HEK293 (cell line): ENCODE data around the gene CD180.

Experiments
- CTCF ChIA-PET: fragments of 350-600 bp; formaldehyde crosslinking; extraction: SDS; loops from one replicate; lab custom pipeline; 2021; ENCODE audit warnings: antibody characterized with exemption; lab: Yijun Ruan, JAX
- POLR2A ChIA-PET: fragments of 300-600 bp; formaldehyde crosslinking; extraction: SDS; loops from one replicate; lab custom pipeline; 2020; ENCODE audit warnings: antibody characterized with exemption, inconsistent platforms; lab: Yijun Ruan, JAX
- H3K27ac ChIP-seq: fragments of 200-500 bp; sonication (Bioruptor generic); 2 replicates; pipeline ENCODE4 v1.5.1; 2014; ENCODE audit warnings: low read depth, low read length, control low read depth, inconsistent platforms; ENCODE audit errors: extremely low read depth
- H3K36me3 ChIP-seq, 2 experiments: fragments of 200-500 bp in 1 of 2; sonication (Bioruptor generic) in 1 of 2; 1 replicate in 1 of 2; 2 replicates in 1 of 2; pipeline ENCODE4 v1.5.1; 2014 to 2017; ENCODE audit warnings: inconsistent platforms in 2 of 2, low read length in 2 of 2; ENCODE audit not compliant: control insufficient read depth in 2 of 2, insufficient read depth in 1 of 2
- H3K4me1 ChIP-seq: fragments of 200-500 bp; sonication (Bioruptor generic); 2 replicates; pipeline ENCODE4 v1.5.1; 2014; ENCODE audit warnings: mild to moderate bottlenecking, low read length, inconsistent platforms; ENCODE audit not compliant: control insufficient read depth, insufficient read depth
- H3K4me3 ChIP-seq: 2 replicates; pipeline ENCODE4 v1.5.1; 2011; ENCODE audit warnings: low read depth, mild to moderate bottlenecking, control low read depth, low read length, moderate library complexity
- H3K9me3 ChIP-seq: fragments of 200-500 bp; sonication (Bioruptor generic); 2 replicates; pipeline ENCODE4 v1.5.1; 2014; ENCODE audit warnings: low read depth, low read length, inconsistent platforms; ENCODE audit not compliant: control insufficient read depth, insufficient read depth
- CTCF ChIP-seq: fragments of 450-650 bp; formaldehyde crosslinking; IDR thresholded peaks from 2 replicates; pipeline ENCODE4 v1.5.1; 2016; ENCODE audit warnings: missing biosample characterization, missing genetic modification characterization
- HOXC10 ChIP-seq: sonication (generic); formaldehyde crosslinking; IDR thresholded peaks from 2 replicates; pipeline ENCODE4 v1.8.1; 2023; ENCODE audit warnings: mild to moderate bottlenecking, missing genetic modification reagents
- OSR2 ChIP-seq: fragments of 450-650 bp; formaldehyde crosslinking; IDR thresholded peaks from 2 replicates; pipeline ENCODE4 v1.5.1; 2016; ENCODE audit warnings: missing biosample characterization, missing genetic modification characterization
- RBAK ChIP-seq: fragments of 450-650 bp; formaldehyde crosslinking; IDR thresholded peaks from 2 replicates; pipeline ENCODE4 v1.5.1; 2016; ENCODE audit warnings: missing biosample characterization, missing genetic modification characterization
- SP2 ChIP-seq: fragments of 450-650 bp; formaldehyde crosslinking; IDR thresholded peaks from 2 replicates; pipeline ENCODE4 v1.5.1; 2016; ENCODE audit warnings: missing biosample characterization, missing genetic modification characterization
- YY2 ChIP-seq: fragments of 450-650 bp; formaldehyde crosslinking; IDR thresholded peaks from 2 replicates; pipeline ENCODE4 v1.5.1; 2016; ENCODE audit warnings: missing biosample characterization, missing genetic modification characterization
- ZBTB6 ChIP-seq: fragments of 450-650 bp; formaldehyde crosslinking; IDR thresholded peaks from 2 replicates; pipeline ENCODE4 v1.5.1; 2017; ENCODE audit warnings: missing biosample characterization, missing genetic modification characterization
- ZFP3 ChIP-seq: fragments of 450-650 bp; formaldehyde crosslinking; IDR thresholded peaks from 2 replicates; pipeline ENCODE4 v1.5.1; 2016; ENCODE audit warnings: low read depth, missing biosample characterization, missing genetic modification characterization
- ZNF112 ChIP-seq: fragments of 450-650 bp; formaldehyde crosslinking; IDR thresholded peaks from 2 replicates; pipeline ENCODE4 v1.5.0; 2017; ENCODE audit warnings: missing biosample characterization, missing genetic modification characterization
- ZNF19 ChIP-seq: fragments of 450-650 bp; formaldehyde crosslinking; IDR thresholded peaks from 2 replicates; pipeline ENCODE4; 2016; ENCODE audit warnings: missing biosample characterization, missing genetic modification characterization, low read depth
- ZNF274 ChIP-seq, 2 experiments: fragments of 200-500 bp in 1 of 2; fragments of 450-650 bp in 1 of 2; sonication (Bioruptor generic) in 1 of 2; formaldehyde crosslinking in 1 of 2; IDR thresholded peaks; 2 replicates each; pipeline versions ENCODE4 v1.5.1 to v1.6.1; 2014 to 2016; ENCODE audit warnings: borderline replicate concordance in 1 of 2, inconsistent platforms in 1 of 2, low read length in 1 of 2, missing biosample characterization in 1 of 2, missing genetic modification characterization in 1 of 2
- ZNF366 ChIP-seq: fragments of 450-650 bp; formaldehyde crosslinking; conservative IDR thresholded peaks from 2 replicates; pipeline ENCODE4 v1.5.1; 2016; ENCODE audit warnings: missing biosample characterization, missing genetic modification characterization
- ZNF48 ChIP-seq: fragments of 450-650 bp; formaldehyde crosslinking; IDR thresholded peaks from 2 replicates; pipeline ENCODE4 v1.5.1; 2016; ENCODE audit warnings: missing biosample characterization, missing genetic modification characterization
- ZNF488 ChIP-seq: fragments of 450-650 bp; formaldehyde crosslinking; IDR thresholded peaks from 2 replicates; pipeline ENCODE4 v1.5.1; 2016; ENCODE audit warnings: missing biosample characterization, missing genetic modification characterization
- ZNF548 ChIP-seq: fragments of 450-650 bp; formaldehyde crosslinking; IDR thresholded peaks from 2 replicates; pipeline ENCODE4 v1.5.1; 2016; ENCODE audit warnings: missing biosample characterization, missing genetic modification characterization
- ZNF654 ChIP-seq: fragments of 450-650 bp; formaldehyde crosslinking; IDR thresholded peaks from 2 replicates; pipeline ENCODE4 v1.5.1; 2016; ENCODE audit warnings: low read depth, missing biosample characterization, missing genetic modification characterization
- ZSCAN23 ChIP-seq: fragments of 450-650 bp; formaldehyde crosslinking; IDR thresholded peaks from 2 replicates; pipeline ENCODE4 v1.5.1; 2016; ENCODE audit warnings: missing biosample characterization, missing genetic modification characterization
- ZSCAN30 ChIP-seq: fragments of 450-650 bp; IDR thresholded peaks from 2 replicates; pipeline ENCODE4 v1.5.1; 2018; ENCODE audit warnings: missing biosample characterization, mild to moderate bottlenecking, missing genetic modification characterization, moderate library complexity

CD180 gene

DNA sequence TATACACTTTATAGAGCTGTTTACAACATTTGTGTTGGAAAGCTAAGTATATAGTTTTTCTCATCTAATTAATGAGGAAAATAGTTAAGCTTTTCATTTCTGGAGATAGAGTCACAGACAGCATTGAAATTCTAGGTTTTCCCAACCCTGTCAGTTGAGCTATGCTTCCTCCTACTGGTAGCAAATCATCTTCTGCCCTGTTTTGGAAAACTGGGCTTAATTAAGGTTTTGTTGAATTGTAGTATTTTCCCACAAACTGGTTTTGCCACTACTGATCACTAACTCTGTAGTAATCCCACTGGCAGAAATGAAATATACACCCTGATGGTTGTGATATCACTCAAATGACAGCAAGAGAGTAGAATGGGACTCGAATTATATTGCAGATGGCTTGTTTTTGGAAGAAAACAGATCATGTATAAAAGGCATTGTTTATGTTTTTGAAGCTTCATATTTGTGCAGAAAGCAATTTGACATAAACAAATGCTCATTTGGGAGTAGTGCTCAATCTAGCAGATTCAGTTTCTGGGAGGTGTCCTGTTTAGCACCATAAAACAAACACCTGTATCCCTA, 46.6 kb downstream of the CD180 start:
- ChIA-PET POLR2A (no interaction called here), CTCF (interaction anchor here (0.5 to 2.1 kb wide), 17 partner anchors 10 to 625 kb away, joined by 3 to 11 read pairs (median 3); no protein-coding TSS in a partner anchor)
- no peak overlapping the region for H3K4me3 ChIP-seq
- TF ChIP-seq ZNF112 (tag by site-specific recombination), result no peak
- peak; percentile 58 for TF ChIP-seq ZNF654 (tag by site-specific recombination)
- peak; percentile 30; the same call in 1 of the 2 replicates for TF ChIP-seq CTCF (tag by site-specific recombination)
- H3K9me3 ChIP-seq, result no peaks in the 10 kb centered on the region
- H3K36me3 ChIP-seq, result peaks cover 0 to 40% of the 10 kb centered on the region in 2 experiments; a peak in 2 of 3 replicates
- H3K4me1 ChIP-seq, result no peaks in the 10 kb centered on the region
- H3K27ac ChIP-seq, result no peak overlapping the region

DNA sequence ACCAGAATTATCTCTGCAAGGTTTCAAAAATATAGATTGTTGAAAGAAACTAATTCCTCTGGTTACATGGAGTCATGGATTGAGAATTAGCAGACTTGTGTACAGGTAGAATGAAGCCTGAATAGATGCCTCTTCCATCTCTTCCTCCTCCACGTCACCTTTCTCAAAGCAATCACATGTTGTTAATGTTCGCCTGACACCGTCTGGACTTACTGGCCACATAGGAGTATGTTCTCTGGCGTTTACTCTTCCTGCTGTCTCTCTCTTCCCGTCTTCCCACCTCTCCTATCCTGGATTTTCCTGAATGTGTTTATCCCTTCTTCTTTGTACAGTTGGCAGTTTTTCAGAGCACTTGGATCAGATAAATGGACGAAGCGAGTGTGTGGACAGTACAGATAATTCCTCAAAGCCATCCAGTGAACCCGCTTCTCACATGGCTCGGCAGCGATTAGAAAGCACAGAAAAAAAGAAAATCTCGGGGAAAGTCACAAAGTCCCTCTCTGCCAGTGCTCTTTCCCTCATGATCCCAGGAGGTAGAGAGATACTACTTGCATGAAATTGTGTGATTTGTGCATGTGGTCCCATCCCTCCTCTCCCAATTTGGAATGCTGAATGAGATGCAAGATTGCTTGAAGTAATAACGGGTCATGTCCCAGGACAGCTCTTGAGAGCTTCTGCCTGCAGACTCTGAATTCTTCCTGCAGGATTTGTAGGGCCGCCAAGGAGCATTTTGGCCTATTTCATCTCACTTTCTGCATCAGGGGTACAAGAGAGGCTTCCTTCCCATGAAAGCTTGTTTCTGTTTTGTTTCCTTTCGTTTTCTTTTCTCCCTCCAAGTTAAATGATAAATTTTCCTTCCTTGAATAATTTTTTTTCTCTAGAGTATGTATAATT, 47.3 kb downstream of the CD180 start:
- no peaks in the 10 kb centered on the region for H3K4me1 ChIP-seq
- TF ChIP-seq ZFP3 (tag by site-specific recombination) (no peak), ZNF548 (tag by site-specific recombination) (no peak), ZBTB6 (no peak), ZSCAN30 (tag by site-specific recombination) (no peak), YY2 (tag by site-specific recombination) (no peak), ZNF19 (no peak), RBAK (tag by site-specific recombination) (no peak), ZNF366 (tag by site-specific recombination) (no peak), SP2 (tag by site-specific recombination) (no peak), ZNF112 (tag by site-specific recombination) (no peak), ZNF274 (IDR thresholded peaks at IDR 0.05; ENCODE audit: low read length) (no peak), ZNF274 (tag by site-specific recombination; IDR thresholded peaks at IDR 0.05; ENCODE audit: borderline replicate concordance) (no peak), OSR2 (tag by site-specific recombination) (no peak), ZNF488 (tag by site-specific recombination) (no peak), ZNF48 (tag by site-specific recombination) (no peak), HOXC10 (CRISPR knock-in tag) (no peak), ZSCAN23 (tag by site-specific recombination) (no peak)
- TF ChIP-seq, all 188 proteins: peak for 0
- ChIA-PET POLR2A (no interaction called here), CTCF (interaction anchor here (0.5 to 2.1 kb wide), 16 partner anchors 10 to 394 kb away, joined by 3 to 11 read pairs (median 3); no protein-coding TSS in a partner anchor)
- Histone ChIP-seq H3K9me3 (no peaks in the 10 kb centered on the region), H3K4me3 (no peak overlapping the region), H3K27ac (no peak overlapping the region), H3K36me3 (peaks cover 0 to 43% of the 10 kb centered on the region in 2 experiments; a peak in 2 of 3 replicates)
